GM12878 (cell line): ENCODE data around the gene TBC1D2B. TPM values are rescaled to one million over a fixed set of nuclear protein-coding genes. Genes with fewer than 3 reads are reported as not detected.

Experiments used
- ATAC-seq: fragments of 200-7000 bp; cut with Tn5 transposase; 3 replicates; pipeline ENCODE4 v1.9.1; 2020; ENCODE audit warnings: mild to moderate bottlenecking, moderate library complexity
- BruUV-seq: library from RNA; stranded (reverse); fragments of 400-500 nt; replicated peaks from 2 replicates; lab custom pipeline; 2021; lab: Mats Ljungman, UMichigan
- CTCF ChIA-PET: fragments of 300-600 bp; sonication (Branson Sonifier 250); formaldehyde crosslinking; extraction: SDS; loops from one replicate; lab custom pipeline; 2021; ENCODE audit warnings: inconsistent platforms; lab: Yijun Ruan, JAX
- POLR2A ChIA-PET: fragments of 350-600 bp; formaldehyde crosslinking; extraction: SDS; loops from one replicate; lab custom pipeline; 2021; ENCODE audit warnings: inconsistent platforms; lab: Charles Lee
- RAD21 ChIA-PET: fragments of 300-600 bp; sonication (Branson Sonifier 250); formaldehyde crosslinking; loops from one replicate; lab custom pipeline; 2023; ENCODE audit warnings: antibody characterized with exemption; ENCODE audit not compliant: unreplicated experiment; lab: Charles Lee
- SMC1A ChIA-PET: fragments of 300-600 bp; sonication (Branson Sonifier 250); formaldehyde crosslinking; loops from one replicate; lab custom pipeline; 2023; ENCODE audit not compliant: unreplicated experiment, uncharacterized antibody; lab: Charles Lee
- DNase-seq: peaks from one replicate; pipeline ENCODE4 v3.0.0-alpha.2; 2011; ENCODE audit warnings: low read depth, low spot score
- FAIRE-seq: peaks from 3 replicates; lab custom pipeline; 2011; peaks lifted over from hg19 to GRCh38; lab: Jason Lieb, UNC
- H2AFZ ChIP-seq: 2 replicates; pipeline ENCODE4 v1.6.0; 2011; ENCODE audit warnings: low read depth, low read length, control low read depth; ENCODE audit not compliant: control insufficient read depth
- H3K27ac ChIP-seq: 2 replicates; pipeline ENCODE4 v1.5.1; 2011; ENCODE audit warnings: control low read depth; ENCODE audit not compliant: control insufficient read depth, insufficient read depth
- H3K27me3 ChIP-seq, 2 experiments: replicated peaks in 1 of 2; 2 replicates each; pipeline versions ENCODE4 v1.6.0 to v1.6.1; 2011; ENCODE audit warnings: low read length in 1 of 2; ENCODE audit not compliant: control insufficient read depth in 2 of 2, insufficient read depth in 2 of 2
- H3K36me3 ChIP-seq, 2 experiments: 2 replicates each; pipeline ENCODE4 v1.5.1; 2011; ENCODE audit warnings: low read length in 1 of 2; ENCODE audit not compliant: control insufficient read depth in 2 of 2, insufficient read depth in 2 of 2
- H3K4me1 ChIP-seq: 2 replicates; pipeline ENCODE4 v1.6.1; 2011; ENCODE audit warnings: mild to moderate bottlenecking, low read length, moderate library complexity, mixed read lengths; ENCODE audit not compliant: control insufficient read depth, insufficient read depth
- H3K4me2 ChIP-seq: 2 replicates; pipeline ENCODE4 v1.6.0; 2011; ENCODE audit warnings: control low read depth; ENCODE audit not compliant: control insufficient read depth, insufficient read depth
- H3K4me3 ChIP-seq: fragments of 200-600 bp; sonication (generic); 2 replicates; pipeline ENCODE4 v1.5.1; 2016
- H3K79me2 ChIP-seq: 2 replicates; pipeline ENCODE4 v1.6.0; 2011; ENCODE audit warnings: low read length; ENCODE audit not compliant: control insufficient read depth, insufficient read depth
- H3K9ac ChIP-seq: 2 replicates; pipeline ENCODE4 v1.8.0; 2011; ENCODE audit warnings: low read length, control low read depth, mixed read lengths; ENCODE audit not compliant: control insufficient read depth, insufficient read depth
- H3K9me3 ChIP-seq: replicated peaks from 3 replicates; pipeline ENCODE4 v1.5.1; 2011; ENCODE audit warnings: mild to moderate bottlenecking, low read length; ENCODE audit not compliant: control insufficient read depth, insufficient read depth
- H4K20me1 ChIP-seq: 2 replicates; pipeline ENCODE4 v1.6.0; 2011; ENCODE audit not compliant: control insufficient read depth, insufficient read depth
- ATF3 ChIP-seq: IDR thresholded peaks from 2 replicates; pipeline ENCODE4 v1.6.1; 2011; ENCODE audit warnings: low read depth, mild to moderate bottlenecking, low read length, moderate library complexity, borderline replicate concordance; ENCODE audit errors: extremely low read depth
- ATF7 ChIP-seq: fragments of 450-650 bp; IDR thresholded peaks from 2 replicates; pipeline ENCODE4 v1.6.1; 2016; ENCODE audit warnings: low read depth, mild to moderate bottlenecking
- CREM ChIP-seq: IDR thresholded peaks from 2 replicates; pipeline ENCODE4 v1.6.1; 2014; ENCODE audit warnings: antibody characterized with exemption, low read depth
- FOXK2 ChIP-seq: fragments of 450-650 bp; IDR thresholded peaks from 2 replicates; pipeline ENCODE4 v1.6.1; 2017; ENCODE audit warnings: mild to moderate bottlenecking, moderate library complexity
- MEF2A ChIP-seq: IDR thresholded peaks from 2 replicates; pipeline ENCODE4 v1.6.1; 2011; ENCODE audit warnings: low read depth, mild to moderate bottlenecking, low read length, moderate library complexity; ENCODE audit not compliant: insufficient read depth
- NFYB ChIP-seq: IDR thresholded peaks from 2 replicates; pipeline ENCODE4 v1.6.1; 2011; ENCODE audit warnings: low read depth, mild to moderate bottlenecking, low read length, improper control_type of control experiment, moderate library complexity; ENCODE audit not compliant: insufficient read depth
- PBX3 ChIP-seq: IDR thresholded peaks from 2 replicates; pipeline ENCODE4 v1.6.1; 2011; ENCODE audit warnings: mild to moderate bottlenecking, low read depth, low read length, moderate library complexity; ENCODE audit not compliant: insufficient replicate concordance
- RELA ChIP-seq: fragments of 450-650 bp; IDR thresholded peaks from 2 replicates; pipeline ENCODE4 v1.8.0; 2014; ENCODE audit warnings: borderline replicate concordance; ENCODE audit not compliant: partially characterized antibody
- SIX5 ChIP-seq: IDR thresholded peaks from 2 replicates; pipeline ENCODE4 v1.6.1; 2011; ENCODE audit warnings: mild to moderate bottlenecking, low read depth, low read length, moderate library complexity; ENCODE audit not compliant: severe bottlenecking
- TBL1XR1 ChIP-seq: IDR thresholded peaks from 2 replicates; pipeline ENCODE4 v1.6.1; 2012; ENCODE audit warnings: low read depth, low read length, improper control_type of control experiment
- TCF3 ChIP-seq: IDR thresholded peaks from 2 replicates; pipeline ENCODE4 v1.6.1; 2012; ENCODE audit warnings: low read depth, mild to moderate bottlenecking, low read length, borderline replicate concordance; ENCODE audit not compliant: insufficient read depth
- WRNIP1 ChIP-seq: IDR thresholded peaks from 2 replicates; pipeline ENCODE4 v1.6.1; 2011; ENCODE audit warnings: low read depth, low read length, improper control_type of control experiment, borderline replicate concordance
- YBX1 ChIP-seq: fragments of 450-650 bp; IDR thresholded peaks from 2 replicates; pipeline ENCODE4 v1.6.1; 2016; ENCODE audit warnings: antibody characterized with exemption
- ZNF24 ChIP-seq: fragments of 450-650 bp; IDR thresholded peaks from 2 replicates; pipeline ENCODE4 v1.6.1; 2017; ENCODE audit warnings: antibody characterized with exemption, mild to moderate bottlenecking
- WGBS: methylation state at CpG from one replicate; pipeline ENCODE4 v1.1.6; 2016; ENCODE audit warnings: low lambda C conversion rate; ENCODE audit not compliant: insufficient replicate concordance, insufficient coverage; ENCODE audit errors: missing lambda C conversion rate; 5-methylcytosine and 5-hydroxymethylcytosine counted together
- in situ Hi-C: fragments of 300-500 bp; cut with MboI; formaldehyde crosslinking; loops from 9 replicates; pipeline ENCODE4 v1.14.3; 2018; ENCODE audit warnings: mixed read lengths
- intact Hi-C: fragments of 100-400 bp; cut with micrococcal nuclease; formaldehyde crosslinking; loops from one replicate; pipeline ENCODE4 v1.14.2; 2022; ENCODE audit not compliant: unreplicated experiment
- polyA plus RNA-seq, 11 experiments: library from polyadenylated mRNA; depleted of rRNA in 4 of 11; unstranded in 6 of 11; stranded (reverse) in 5 of 11; fragments of >200 nt; fragmentation: Nextera tagmentation in 4 of 11; fragmentation: Illumina TruSeq in 1 of 11; extraction: Ambion mirVana in 4 of 11; extraction: Trizol in 1 of 11; gene quantifications; 1 replicate in 1 of 11; 2 replicates in 10 of 11; pipeline versions ENCODE4 v1.2.1 to v1.2.3, GENCODE V29; 2011 to 2016; ENCODE audit warnings: inconsistent platforms in 2 of 11, missing spikeins in 2 of 11, low read depth in 1 of 11
- total RNA-seq, 4 experiments: library from RNA; depleted of rRNA in 3 of 4; stranded (reverse); fragments of >200 nt in 3 of 4; fragmentation: Illumina TruSeq in 1 of 4; extraction: Trizol in 1 of 4; gene quantifications; 2 replicates each; pipeline versions ENCODE4 v1.2.1 to v1.2.3, GENCODE V29; 2013 to 2021
- TF ChIP-seq, protein P1 (sequence below): fragments of 450-650 bp; IDR thresholded peaks from 2 replicates; pipeline ENCODE4 v1.6.1; 2017; ENCODE audit warnings: mild to moderate bottlenecking, low read depth, inconsistent platforms; ENCODE audit not compliant: poor library complexity, severe bottlenecking

The TBC1D2B gene
- total and polyA plus RNA-seq, 10 of the 15 experiments (the other 5 are each of a cell fraction or from before 2014, with no cell fraction given), result 1.3 to 53.4 (median 19.4) TPM

GRCh38 chr15:78102741-78103140 lies 25.2 kb upstream of the TBC1D2B start (continued):
- no peak for TF ChIP-seq ATF3
- TF ChIP-seq RELA, result no peak
- no peak for TF ChIP-seq ATF7
- TF ChIP-seq NFYB, result no peak
- TF ChIP-seq ZNF24, result no peak
- no peak for TF ChIP-seq PBX3
- TF ChIP-seq MEF2A, result no peak
- no peak for TF ChIP-seq CREM
- TF ChIP-seq WRNIP1, result no peak
- TF ChIP-seq FOXK2, result no peak
- TF ChIP-seq SIX5, result no peak
- TF ChIP-seq, all 136 proteins: peak for 0

- H3K36me3 ChIP-seq, result no peaks in the 10 kb centered on the region
- RAD21 ChIA-PET, result interaction anchor here (1.4 kb wide), 1 partner anchor 143 kb away, joined by 3 read pairs; no protein-coding TSS in a partner anchor
- ATAC-seq (no peak), FAIRE-seq (no peak), DNase-seq (no peak)
- no peaks in the 10 kb centered on the region for H3K27me3 ChIP-seq
- no peaks in the 10 kb centered on the region for H3K79me2 ChIP-seq
- POLR2A ChIA-PET, result interaction anchor here (0.7 to 1.2 kb wide), 3 partner anchors 28 to 54 kb away, joined by 3 read pairs; no protein-coding TSS in a partner anchor
- SMC1A ChIA-PET, result interaction anchor here (1.7 to 13.4 kb wide), 5 partner anchors 12 to 136 kb away, joined by 7 to 184 read pairs (median 9); partner anchors contain the start of gene TBC1D2B
- no peak for TF ChIP-seq MEF2A
- TF ChIP-seq YBX1, result no peak
- no peak for TF ChIP-seq TBL1XR1
- no peak for TF ChIP-seq CREM
- TF ChIP-seq TCF3, result no peak
- TF ChIP-seq, protein P1, sequence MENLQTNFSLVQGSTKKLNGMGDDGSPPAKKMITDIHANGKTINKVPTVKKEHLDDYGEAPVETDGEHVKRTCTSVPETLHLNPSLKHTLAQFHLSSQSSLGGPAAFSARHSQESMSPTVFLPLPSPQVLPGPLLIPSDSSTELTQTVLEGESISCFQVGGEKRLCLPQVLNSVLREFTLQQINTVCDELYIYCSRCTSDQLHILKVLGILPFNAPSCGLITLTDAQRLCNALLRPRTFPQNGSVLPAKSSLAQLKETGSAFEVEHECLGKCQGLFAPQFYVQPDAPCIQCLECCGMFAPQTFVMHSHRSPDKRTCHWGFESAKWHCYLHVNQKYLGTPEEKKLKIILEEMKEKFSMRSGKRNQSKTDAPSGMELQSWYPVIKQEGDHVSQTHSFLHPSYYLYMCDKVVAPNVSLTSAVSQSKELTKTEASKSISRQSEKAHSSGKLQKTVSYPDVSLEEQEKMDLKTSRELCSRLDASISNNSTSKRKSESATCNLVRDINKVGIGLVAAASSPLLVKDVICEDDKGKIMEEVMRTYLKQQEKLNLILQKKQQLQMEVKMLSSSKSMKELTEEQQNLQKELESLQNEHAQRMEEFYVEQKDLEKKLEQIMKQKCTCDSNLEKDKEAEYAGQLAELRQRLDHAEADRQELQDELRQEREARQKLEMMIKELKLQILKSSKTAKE, result no peak
- no peak for TF ChIP-seq FOXK2
- intact Hi-C loops (no loop called here), in situ Hi-C loops (no loop called here)
- H2AFZ ChIP-seq, result no peak overlapping the region
- no peaks in the 10 kb centered on the region for H3K9me3 ChIP-seq
- peaks cover 29% of the 10 kb centered on the region for H3K4me1 ChIP-seq
- CTCF ChIA-PET, result interaction anchor here (0.9 to 14.0 kb wide), 6 partner anchors 8 to 143 kb away, joined by 3 to 327 read pairs (median 5); partner anchors contain the start of gene TBC1D2B
- no peak overlapping the region for H3K9ac ChIP-seq
- no peak overlapping the region for H3K4me2 ChIP-seq
- BruUV-seq, result no TSS peak
- H3K27ac ChIP-seq, result no peak overlapping the region
- 5% methylated on average over 1 of the region's 1 CpG for WGBS
- H3K4me3 ChIP-seq, result no peak overlapping the region
- H4K20me1 ChIP-seq, result no peaks in the 10 kb centered on the region
These were observed 24.7 kb upstream of the TBC1D2B start for GRCh38 chr15:78102211-78102610.
